Astrocyte (in vitro differentiated cells and primary cell): Measurements from ENCODE around the gene GAB1. TPM values are rescaled to one million over a fixed set of nuclear protein-coding genes. Genes with fewer than 3 reads are reported as not detected.

ENCODE experiments used
- DNase-seq: peaks from one replicate; pipeline ENCODE4 v3.0.0-alpha.2; 2010; ENCODE audit warnings: low read depth
- FAIRE-seq: peaks from 2 replicates; lab custom pipeline; 2011; peaks lifted over from hg19 to GRCh38; lab: Jason Lieb, UNC
- H2AFZ ChIP-seq: 2 replicates; pipeline ENCODE4 v1.6.0; 2012; ENCODE audit warnings: low read depth, low read length, inconsistent platforms
- H3K27ac ChIP-seq: 2 replicates; pipeline ENCODE4 v1.5.1; 2011; ENCODE audit warnings: low read depth, low read length, inconsistent platforms
- H3K27me3 ChIP-seq: 2 replicates; pipeline ENCODE4 v1.6.0; 2011; ENCODE audit warnings: low read length, inconsistent platforms; ENCODE audit not compliant: insufficient read depth
- H3K36me3 ChIP-seq: 2 replicates; pipeline ENCODE4 v1.5.1; 2011; ENCODE audit warnings: low read length, inconsistent platforms; ENCODE audit not compliant: insufficient read depth
- H3K4me1 ChIP-seq: 2 replicates; pipeline ENCODE4 v1.5.1; 2011; ENCODE audit warnings: low read length, inconsistent platforms; ENCODE audit not compliant: insufficient read depth
- H3K4me2 ChIP-seq: 2 replicates; pipeline ENCODE4 v1.6.0; 2012; ENCODE audit warnings: low read length, inconsistent platforms
- H3K4me3 ChIP-seq: 2 replicates; pipeline ENCODE4 v1.5.1; 2011; ENCODE audit warnings: low read depth, mild to moderate bottlenecking, low read length, inconsistent platforms; ENCODE audit not compliant: insufficient read depth
- H3K79me2 ChIP-seq: 2 replicates; pipeline ENCODE4 v1.6.0; 2012; ENCODE audit warnings: mild to moderate bottlenecking, low read length, inconsistent platforms; ENCODE audit not compliant: insufficient read depth
- H3K9ac ChIP-seq: 2 replicates; pipeline ENCODE4 v1.6.0; 2012; ENCODE audit warnings: mild to moderate bottlenecking, low read length, inconsistent platforms
- H3K9me3 ChIP-seq: 2 replicates; pipeline ENCODE4 v1.5.1; 2012; ENCODE audit warnings: low read depth, mild to moderate bottlenecking, low read length, inconsistent platforms; ENCODE audit not compliant: insufficient read depth
- H4K20me1 ChIP-seq: 2 replicates; pipeline ENCODE4 v1.6.0; 2012; ENCODE audit warnings: low read length, inconsistent platforms; ENCODE audit not compliant: insufficient read depth
- H3K27ac Mint-ChIP-seq: one replicate; pipeline ENCODE4 v1.8.0; 2021; ENCODE audit warnings: mild to moderate bottlenecking, mixed read lengths; ENCODE audit not compliant: unreplicated experiment
- H3K27me3 Mint-ChIP-seq: one replicate; pipeline ENCODE4 v1.8.0; 2021; ENCODE audit warnings: low read depth, mixed read lengths; ENCODE audit not compliant: unreplicated experiment
- H3K36me3 Mint-ChIP-seq: one replicate; pipeline ENCODE4 v1.8.0; 2021; ENCODE audit warnings: low read depth, mixed read lengths; ENCODE audit not compliant: unreplicated experiment
- H3K4me1 Mint-ChIP-seq: one replicate; pipeline ENCODE4 v1.8.0; 2021; ENCODE audit warnings: low read depth, mixed read lengths; ENCODE audit not compliant: unreplicated experiment
- H3K4me3 Mint-ChIP-seq: one replicate; pipeline ENCODE4 v1.8.0; 2021; ENCODE audit warnings: mild to moderate bottlenecking, moderate library complexity, mixed read lengths; ENCODE audit not compliant: unreplicated experiment
- H3K9me3 Mint-ChIP-seq: one replicate; pipeline ENCODE4 v1.8.0; 2021; ENCODE audit warnings: mild to moderate bottlenecking, mixed read lengths; ENCODE audit not compliant: unreplicated experiment
- EZH2 ChIP-seq: IDR thresholded peaks from 2 replicates; pipeline ENCODE4 v1.6.1; 2012; ENCODE audit warnings: mild to moderate bottlenecking, low read length, inconsistent platforms; ENCODE audit not compliant: insufficient read depth
- total RNA-seq: library from RNA; stranded (reverse); gene quantifications from 2 replicates; pipeline ENCODE4 v1.2.1, GENCODE V29; 2021
- TF ChIP-seq, protein P1 (sequence below): IDR thresholded peaks from 2 replicates; pipeline ENCODE4 v1.5.1; 2011; ENCODE audit warnings: low read depth, mild to moderate bottlenecking, inconsistent platforms, low read length, moderate library complexity; ENCODE audit not compliant: insufficient read depth

Gene GAB1
- total RNA-seq, 1 donor from 2014 or later, result 12.4 TPM

DNA sequence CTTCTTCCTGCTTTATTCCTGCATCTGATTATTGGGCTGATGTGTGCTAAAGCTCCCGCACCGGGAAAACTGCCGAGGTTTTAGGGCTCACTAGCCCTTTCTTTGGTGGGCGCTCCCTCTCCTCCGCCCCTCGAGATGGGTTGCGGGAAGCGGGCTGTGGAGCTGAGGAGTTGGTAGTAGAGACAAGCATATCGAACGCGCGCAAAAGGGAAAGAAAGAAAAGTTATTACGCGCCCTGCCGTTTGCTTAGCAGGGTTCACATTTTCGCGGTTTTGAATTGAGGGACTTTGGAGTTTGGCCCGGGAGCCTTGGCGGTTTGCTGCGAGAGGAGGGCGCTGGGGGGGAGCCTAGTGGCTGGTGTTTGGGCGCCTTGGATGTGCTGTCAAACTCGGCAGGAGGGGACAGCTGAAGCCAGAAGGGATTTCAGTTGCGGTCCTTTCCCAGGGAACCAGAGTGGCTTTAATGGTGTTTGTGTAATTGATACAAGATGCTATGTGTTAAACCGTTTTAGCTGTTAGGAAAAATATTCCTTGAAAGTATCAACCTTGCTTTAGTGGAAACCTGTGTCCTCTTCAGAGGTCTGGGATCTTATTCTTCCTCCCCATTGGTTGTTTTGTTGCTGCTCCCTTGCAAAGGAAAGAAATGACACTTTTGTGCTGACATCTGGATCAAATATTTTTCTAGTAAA, 1.1 kb downstream of the GAB1 start:
- H3K4me1 ChIP-seq, result peaks cover 5% of the 10 kb centered on the region
- Mint-ChIP-seq H3K27me3 (no peaks in the 10 kb centered on the region), H3K9me3 (peaks cover 2% of the 10 kb centered on the region), H3K27ac (peak overlapping the region; percentile 96), H3K36me3 (no peaks in the 10 kb centered on the region), H3K4me1 (peaks cover 3% of the 10 kb centered on the region), H3K4me3 (peak overlapping the region; percentile 98)
- FAIRE-seq (no peak), DNase-seq (peak; percentile 60)
- H3K36me3 ChIP-seq, result no peaks in the 10 kb centered on the region
- H3K9me3 ChIP-seq, result no peaks in the 10 kb centered on the region
- H3K9ac ChIP-seq, result peak overlapping the region; percentile 93
- peak overlapping the region; percentile 78 for H3K4me3 ChIP-seq
- H3K27me3 ChIP-seq, result no peaks in the 10 kb centered on the region
- TF ChIP-seq, protein P1, sequence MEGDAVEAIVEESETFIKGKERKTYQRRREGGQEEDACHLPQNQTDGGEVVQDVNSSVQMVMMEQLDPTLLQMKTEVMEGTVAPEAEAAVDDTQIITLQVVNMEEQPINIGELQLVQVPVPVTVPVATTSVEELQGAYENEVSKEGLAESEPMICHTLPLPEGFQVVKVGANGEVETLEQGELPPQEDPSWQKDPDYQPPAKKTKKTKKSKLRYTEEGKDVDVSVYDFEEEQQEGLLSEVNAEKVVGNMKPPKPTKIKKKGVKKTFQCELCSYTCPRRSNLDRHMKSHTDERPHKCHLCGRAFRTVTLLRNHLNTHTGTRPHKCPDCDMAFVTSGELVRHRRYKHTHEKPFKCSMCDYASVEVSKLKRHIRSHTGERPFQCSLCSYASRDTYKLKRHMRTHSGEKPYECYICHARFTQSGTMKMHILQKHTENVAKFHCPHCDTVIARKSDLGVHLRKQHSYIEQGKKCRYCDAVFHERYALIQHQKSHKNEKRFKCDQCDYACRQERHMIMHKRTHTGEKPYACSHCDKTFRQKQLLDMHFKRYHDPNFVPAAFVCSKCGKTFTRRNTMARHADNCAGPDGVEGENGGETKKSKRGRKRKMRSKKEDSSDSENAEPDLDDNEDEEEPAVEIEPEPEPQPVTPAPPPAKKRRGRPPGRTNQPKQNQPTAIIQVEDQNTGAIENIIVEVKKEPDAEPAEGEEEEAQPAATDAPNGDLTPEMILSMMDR, result no peak
- TF ChIP-seq EZH2, result no peak
- H4K20me1 ChIP-seq, result peaks cover 26% of the 10 kb centered on the region
- H3K27ac ChIP-seq, result peak overlapping the region; percentile 86
- H3K79me2 ChIP-seq, result peaks cover 20% of the 10 kb centered on the region
- H2AFZ ChIP-seq, result peak overlapping the region; percentile 96
- peak overlapping the region; percentile 96 for H3K4me2 ChIP-seq

DNA sequence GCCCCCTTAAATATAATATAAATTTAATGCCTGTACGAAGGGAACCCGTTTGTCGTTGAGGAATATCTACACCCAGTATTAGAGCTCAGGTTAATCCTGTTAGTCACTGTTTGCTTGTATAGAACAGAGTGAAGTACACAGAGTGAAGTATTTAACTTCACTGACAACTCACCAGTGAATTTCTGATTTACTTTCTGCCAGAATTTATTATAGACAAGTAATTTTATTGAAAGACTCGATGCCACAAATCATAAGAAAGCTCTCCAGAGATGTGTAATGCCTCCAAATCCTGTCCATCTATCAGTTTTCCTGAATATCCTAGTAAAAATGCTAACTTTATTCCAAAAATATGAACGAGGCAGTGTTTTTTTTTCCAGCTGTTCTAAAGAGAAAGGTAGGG, 1.6 kb downstream of the GAB1 start:
- peaks cover 3% of the 10 kb centered on the region for H3K4me1 Mint-ChIP-seq
- Histone ChIP-seq H3K9me3 (no peaks in the 10 kb centered on the region), H3K36me3 (no peaks in the 10 kb centered on the region), H2AFZ (no peak overlapping the region), H3K9ac (no peak overlapping the region), H3K4me3 (peak overlapping the region; percentile 78), H3K79me2 (peaks cover 23% of the 10 kb centered on the region), H3K4me1 (peaks cover 5% of the 10 kb centered on the region), H4K20me1 (peaks cover 26% of the 10 kb centered on the region), H3K27me3 (no peaks in the 10 kb centered on the region), H3K4me2 (peak overlapping the region; percentile 96), H3K27ac (no peak overlapping the region)
- H3K9me3 Mint-ChIP-seq, result peaks cover 2% of the 10 kb centered on the region
- H3K36me3 Mint-ChIP-seq, result no peaks in the 10 kb centered on the region
- FAIRE-seq (no peak), DNase-seq (no peak)
- TF ChIP-seq EZH2, result no peak
- H3K27me3 Mint-ChIP-seq, result no peaks in the 10 kb centered on the region
- H3K4me3 Mint-ChIP-seq, result peak overlapping the region; percentile 98
- no peak overlapping the region for H3K27ac Mint-ChIP-seq

DNA sequence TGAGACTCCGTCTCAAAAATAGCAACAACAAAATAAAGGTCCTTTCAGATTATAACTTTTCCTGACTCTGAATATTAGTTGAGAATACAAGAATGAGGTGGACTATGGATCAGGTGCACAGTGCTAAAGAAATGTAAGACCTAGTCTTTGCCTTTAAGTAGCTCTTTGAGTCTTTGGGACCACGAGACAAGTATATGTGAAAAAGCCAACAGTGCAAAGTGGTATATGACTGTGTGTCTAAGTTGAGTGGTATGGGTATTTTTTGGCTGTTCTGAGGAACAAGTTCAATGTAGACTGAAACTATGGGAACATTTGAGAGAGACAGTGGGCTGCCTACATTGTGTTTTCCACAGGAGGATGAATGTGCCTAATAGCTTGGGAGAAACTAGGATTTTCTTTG, 2.8 kb downstream of the GAB1 start:
- Mint-ChIP-seq H3K4me3 (no peak overlapping the region), H3K36me3 (no peaks in the 10 kb centered on the region), H3K9me3 (no peaks in the 10 kb centered on the region), H3K4me1 (peaks cover 3% of the 10 kb centered on the region), H3K27me3 (no peaks in the 10 kb centered on the region), H3K27ac (no peak overlapping the region)
- Histone ChIP-seq H3K36me3 (no peaks in the 10 kb centered on the region), H4K20me1 (peaks cover 26% of the 10 kb centered on the region), H3K27ac (no peak overlapping the region), H3K4me3 (no peak overlapping the region), H3K27me3 (no peaks in the 10 kb centered on the region), H2AFZ (no peak overlapping the region), H3K4me1 (peaks cover 5% of the 10 kb centered on the region), H3K9me3 (no peaks in the 10 kb centered on the region), H3K79me2 (peaks cover 23% of the 10 kb centered on the region), H3K4me2 (no peak overlapping the region), H3K9ac (no peak overlapping the region)
- DNase-seq (no peak), FAIRE-seq (no peak)
- TF ChIP-seq, protein P1, result no peak
- no peak for TF ChIP-seq EZH2
